ENCODE data around the gene IGLL1.
"Not testable (repeated sequence)": the region's sequence is repeated elsewhere in the genome, so short reads cannot be mapped to it uniquely, and the experiment has no call there.

Gene IGLL1

GRCh38 chr22:23579870-23580575, at the start of gene IGLL1:
TSS of gene IGLL1 (minus strand) at chr22:23580290. CDS start at chr22:23580190, 100 bp downstream.
- Histone ChIP-seq H4K20me1 (ENCODE audit: control insufficient read depth, insufficient read depth, low read depth, low read length) (no peaks in the 10 kb centered on the region), H3K27ac (ENCODE audit: low read depth, low read length) (no peak within 1 kb of the TSS), H3F3A (ENCODE audit: control insufficient read depth, insufficient read depth) (no peaks in the 10 kb centered on the region), H3K9me2 (replicated peaks; ENCODE audit: control insufficient read depth, low read length) (no peaks in the 10 kb centered on the region), H3K9me3 (ENCODE audit: control insufficient read depth, insufficient read depth, low read length) (no peaks in the 10 kb centered on the region), H3K79me2 (ENCODE audit: control insufficient read depth, low read length) (no peaks in the 10 kb centered on the region), H3K27me3 (ENCODE audit: control insufficient read depth, low read length) (peaks cover 29% of the 10 kb centered on the region), H3K36me3 (ENCODE audit: control insufficient read depth, low read length) (no peaks in the 10 kb centered on the region), H3K4me1 (ENCODE audit: control insufficient read depth, low read length) (peaks cover 13% of the 10 kb centered on the region), H3K4me2 (ENCODE audit: low read length) (no peak within 1 kb of the TSS), H3K4me3 (ENCODE audit: low read length) (no peak within 1 kb of the TSS)
- TF ChIP-seq, protein P1, sequence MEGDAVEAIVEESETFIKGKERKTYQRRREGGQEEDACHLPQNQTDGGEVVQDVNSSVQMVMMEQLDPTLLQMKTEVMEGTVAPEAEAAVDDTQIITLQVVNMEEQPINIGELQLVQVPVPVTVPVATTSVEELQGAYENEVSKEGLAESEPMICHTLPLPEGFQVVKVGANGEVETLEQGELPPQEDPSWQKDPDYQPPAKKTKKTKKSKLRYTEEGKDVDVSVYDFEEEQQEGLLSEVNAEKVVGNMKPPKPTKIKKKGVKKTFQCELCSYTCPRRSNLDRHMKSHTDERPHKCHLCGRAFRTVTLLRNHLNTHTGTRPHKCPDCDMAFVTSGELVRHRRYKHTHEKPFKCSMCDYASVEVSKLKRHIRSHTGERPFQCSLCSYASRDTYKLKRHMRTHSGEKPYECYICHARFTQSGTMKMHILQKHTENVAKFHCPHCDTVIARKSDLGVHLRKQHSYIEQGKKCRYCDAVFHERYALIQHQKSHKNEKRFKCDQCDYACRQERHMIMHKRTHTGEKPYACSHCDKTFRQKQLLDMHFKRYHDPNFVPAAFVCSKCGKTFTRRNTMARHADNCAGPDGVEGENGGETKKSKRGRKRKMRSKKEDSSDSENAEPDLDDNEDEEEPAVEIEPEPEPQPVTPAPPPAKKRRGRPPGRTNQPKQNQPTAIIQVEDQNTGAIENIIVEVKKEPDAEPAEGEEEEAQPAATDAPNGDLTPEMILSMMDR (IDR thresholded peaks at IDR 0.05; ENCODE audit: low read depth, low read length, poor library complexity, severe bottlenecking) = no peak
- TF ChIP-seq EZH2phosphoT487 (IDR thresholded peaks at IDR 0.05; ENCODE audit: borderline replicate concordance, low read length) = no peak

DNA sequence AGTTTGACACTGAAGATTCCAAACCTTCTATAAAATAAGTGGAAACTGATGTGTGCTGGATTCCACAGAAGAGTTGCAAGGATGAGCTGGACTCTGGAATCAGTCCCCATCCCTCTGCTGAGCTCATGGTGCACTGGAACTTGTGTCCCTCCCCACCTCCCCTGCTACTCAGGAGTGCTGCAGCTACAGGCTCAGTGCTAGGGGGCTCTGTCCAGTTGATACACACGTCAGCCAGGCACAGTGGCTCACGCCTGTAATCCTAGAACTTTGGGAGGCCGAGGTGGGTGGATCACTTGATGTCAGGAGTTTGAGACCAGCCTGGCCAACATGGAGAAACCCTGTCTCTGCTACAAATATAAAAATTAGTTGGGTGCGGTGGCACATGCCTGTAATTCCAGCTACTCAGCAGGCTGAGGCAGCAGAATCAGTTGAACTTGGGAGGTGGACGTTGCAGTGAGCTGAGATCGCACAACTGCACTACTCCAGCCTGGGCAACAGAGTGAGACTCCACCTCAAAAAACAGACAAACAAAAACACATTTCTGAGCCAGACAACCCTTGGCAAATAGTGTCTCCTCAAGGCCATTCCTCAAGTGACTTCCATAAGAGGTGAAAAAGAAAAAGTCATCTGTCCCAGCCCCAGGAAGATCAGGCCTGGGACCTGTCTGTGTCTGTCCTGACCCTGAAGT, 48.1 kb upstream of the IGLL1 start:
- not testable (repeated sequence) for H3K4me2 ChIP-seq (ENCODE audit: low read length); H3K4me3 ChIP-seq (ENCODE audit: low read length); H3K9me2 ChIP-seq (replicated peaks; ENCODE audit: control insufficient read depth, low read length); H3K9me3 ChIP-seq (ENCODE audit: control insufficient read depth, insufficient read depth, low read length); H4K20me1 ChIP-seq (ENCODE audit: control insufficient read depth, insufficient read depth, low read depth, low read length); H3K27ac ChIP-seq (ENCODE audit: low read depth, low read length); H3K4me1 ChIP-seq (ENCODE audit: control insufficient read depth, low read length); H3K79me2 ChIP-seq (ENCODE audit: control insufficient read depth, low read length); H3K36me3 ChIP-seq (ENCODE audit: control insufficient read depth, low read length); H3F3A ChIP-seq (ENCODE audit: control insufficient read depth, insufficient read depth)
- peaks cover 23% of the 10 kb centered on the region for H3K27me3 ChIP-seq (ENCODE audit: control insufficient read depth, low read length)

DNA sequence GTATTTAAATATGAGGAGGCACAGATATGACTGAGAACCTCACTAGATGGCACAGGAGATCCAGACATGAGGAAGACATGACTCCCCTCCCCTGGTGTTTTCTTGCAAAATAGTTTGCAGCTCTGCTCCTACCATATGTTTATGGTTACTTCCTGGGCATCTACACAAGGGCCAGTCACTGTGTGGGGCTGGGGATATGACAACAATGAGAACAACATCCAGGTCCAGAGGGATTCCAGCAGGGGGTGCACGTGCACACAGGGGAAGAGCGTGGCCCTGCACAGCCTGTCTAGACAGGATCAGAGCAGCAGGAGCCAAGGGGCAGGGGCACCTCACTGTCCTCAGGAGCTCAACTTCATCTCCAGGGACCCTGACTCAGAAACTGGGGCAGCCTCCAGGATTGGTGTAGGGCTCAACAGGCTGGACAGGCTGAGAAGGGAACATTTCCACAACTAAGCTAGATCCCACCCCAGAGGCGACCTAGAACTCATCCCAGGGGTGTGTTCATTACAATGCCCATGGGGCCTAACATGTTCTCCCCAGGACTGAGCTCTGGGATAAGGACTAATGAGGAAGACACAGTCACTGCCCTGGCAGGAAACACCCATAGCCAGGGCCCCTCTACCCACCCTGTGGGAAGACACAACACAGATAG, 47.4 kb upstream of the IGLL1 start:
- H3K36me3 ChIP-seq (ENCODE audit: control insufficient read depth, low read length); H3K27ac ChIP-seq (ENCODE audit: low read depth, low read length); H3F3A ChIP-seq (ENCODE audit: control insufficient read depth, insufficient read depth); H3K9me3 ChIP-seq (ENCODE audit: control insufficient read depth, insufficient read depth, low read length); H4K20me1 ChIP-seq (ENCODE audit: control insufficient read depth, insufficient read depth, low read depth, low read length); H3K79me2 ChIP-seq (ENCODE audit: control insufficient read depth, low read length); H3K4me1 ChIP-seq (ENCODE audit: control insufficient read depth, low read length); H3K4me3 ChIP-seq (ENCODE audit: low read length); H3K4me2 ChIP-seq (ENCODE audit: low read length); H3K9me2 ChIP-seq (replicated peaks; ENCODE audit: control insufficient read depth, low read length): not testable (repeated sequence)
- TF ChIP-seq, protein P1 (IDR thresholded peaks at IDR 0.05; ENCODE audit: low read depth, low read length, poor library complexity, severe bottlenecking) = peak; percentile 67
- H3K27me3 ChIP-seq (ENCODE audit: control insufficient read depth, low read length) = peaks cover 28% of the 10 kb centered on the region

All from DOHH2 (cell line).